Measurements from ENCODE around the gene KCNMB2.

Gene KCNMB2

GRCh38 chr3:178827285-178827856, 291.1 kb downstream of the KCNMB2 start:
- no peak for DNase-seq (ENCODE audit: low read depth, low spot score)
- Histone ChIP-seq H3K4me3 (ENCODE audit: insufficient read length, low read depth) (no peak overlapping the region), H3K36me3 (ENCODE audit: insufficient read depth, insufficient read length, low read length) (no peaks in the 10 kb centered on the region), H3K27me3 (ENCODE audit: insufficient read depth, insufficient read length) (no peaks in the 10 kb centered on the region), H3K9ac (ENCODE audit: insufficient read length, low read depth) (no peak overlapping the region), H3K9me3 (ENCODE audit: insufficient read depth, low read length) (no peaks in the 10 kb centered on the region), H3K4me1 (ENCODE audit: insufficient read depth, insufficient read length) (no peaks in the 10 kb centered on the region)
- TF ChIP-seq ZNF274 (IDR thresholded peaks at IDR 0.05; ENCODE audit: low read depth, low read length) = no peak
- TF ChIP-seq YY1 (IDR thresholded peaks at IDR 0.05; ENCODE audit: insufficient read depth, insufficient read length) = no peak
- no peak for TF ChIP-seq SUZ12 (IDR thresholded peaks at IDR 0.05; ENCODE audit: extremely low read depth, insufficient read depth, insufficient read length)

- Histone ChIP-seq H3K9ac (ENCODE audit: insufficient read length, low read depth) (no peak overlapping the region), H3K9me3 (ENCODE audit: insufficient read depth, low read length) (no peaks in the 10 kb centered on the region), H3K27me3 (ENCODE audit: insufficient read depth, insufficient read length) (no peaks in the 10 kb centered on the region), H3K4me3 (ENCODE audit: insufficient read length, low read depth) (no peak overlapping the region), H3K4me1 (ENCODE audit: insufficient read depth, insufficient read length) (no peaks in the 10 kb centered on the region), H3K36me3 (ENCODE audit: insufficient read depth, insufficient read length, low read length) (no peaks in the 10 kb centered on the region)
- DNase-seq (ENCODE audit: low read depth, low spot score) = no peak
- TF ChIP-seq YY1 (IDR thresholded peaks at IDR 0.05; ENCODE audit: insufficient read depth, insufficient read length) (no peak), ZNF274 (IDR thresholded peaks at IDR 0.05; ENCODE audit: low read depth, low read length) (no peak), SUZ12 (IDR thresholded peaks at IDR 0.05; ENCODE audit: extremely low read depth, insufficient read depth, insufficient read length) (no peak)
Measured at GRCh38 chr3:178833695-178834094, 297.5 kb downstream of the KCNMB2 start.

GRCh38 chr3:178835033-178835432, 298.8 kb downstream of the KCNMB2 start:
- H3K36me3 ChIP-seq (ENCODE audit: insufficient read depth, insufficient read length, low read length) = no peaks in the 10 kb centered on the region
- TF ChIP-seq SUZ12 (IDR thresholded peaks at IDR 0.05; ENCODE audit: extremely low read depth, insufficient read depth, insufficient read length) (no peak), ZNF274 (IDR thresholded peaks at IDR 0.05; ENCODE audit: low read depth, low read length) (no peak), YY1 (IDR thresholded peaks at IDR 0.05; ENCODE audit: insufficient read depth, insufficient read length) (no peak)

GRCh38 chr3:178837512-178837911, 301.3 kb downstream of the KCNMB2 start:
- no peak for TF ChIP-seq ZNF274 (IDR thresholded peaks at IDR 0.05; ENCODE audit: low read depth, low read length)
- Histone ChIP-seq H3K9ac (ENCODE audit: insufficient read length, low read depth) (no peak overlapping the region), H3K4me1 (ENCODE audit: insufficient read depth, insufficient read length) (no peaks in the 10 kb centered on the region), H3K36me3 (ENCODE audit: insufficient read depth, insufficient read length, low read length) (no peaks in the 10 kb centered on the region), H3K27me3 (ENCODE audit: insufficient read depth, insufficient read length) (no peaks in the 10 kb centered on the region), H3K9me3 (ENCODE audit: insufficient read depth, low read length) (peaks cover 14% of the 10 kb centered on the region; the same call in 1 of the 2 replicates), H3K4me3 (ENCODE audit: insufficient read length, low read depth) (no peak overlapping the region)
- DNase-seq (ENCODE audit: low read depth, low spot score) = no peak

More at GRCh38 chr3:178835033-178835432, 298.8 kb downstream of the KCNMB2 start:
- Histone ChIP-seq H3K9me3 (ENCODE audit: insufficient read depth, low read length) (peaks cover under 1% of the 10 kb centered on the region; the same call in 1 of the 2 replicates), H3K4me1 (ENCODE audit: insufficient read depth, insufficient read length) (no peaks in the 10 kb centered on the region), H3K27me3 (ENCODE audit: insufficient read depth, insufficient read length) (no peaks in the 10 kb centered on the region), H3K4me3 (ENCODE audit: insufficient read length, low read depth) (no peak overlapping the region), H3K9ac (ENCODE audit: insufficient read length, low read depth) (no peak overlapping the region)
- DNase-seq (ENCODE audit: low read depth, low spot score) = no peak

GRCh38 chr3:178840586-178840985, 304.4 kb downstream of the KCNMB2 start:
- H3K4me1 ChIP-seq (ENCODE audit: insufficient read depth, insufficient read length) = no peaks in the 10 kb centered on the region
- H3K9ac ChIP-seq (ENCODE audit: insufficient read length, low read depth) = no peak overlapping the region
- TF ChIP-seq SUZ12 (IDR thresholded peaks at IDR 0.05; ENCODE audit: extremely low read depth, insufficient read depth, insufficient read length) (no peak), YY1 (IDR thresholded peaks at IDR 0.05; ENCODE audit: insufficient read depth, insufficient read length) (no peak), ZNF274 (IDR thresholded peaks at IDR 0.05; ENCODE audit: low read depth, low read length) (no peak)
- H3K36me3 ChIP-seq (ENCODE audit: insufficient read depth, insufficient read length, low read length) = no peaks in the 10 kb centered on the region
- no peak overlapping the region for H3K4me3 ChIP-seq (ENCODE audit: insufficient read length, low read depth)
- DNase-seq (ENCODE audit: low read depth, low spot score) = no peak
- no peaks in the 10 kb centered on the region for H3K27me3 ChIP-seq (ENCODE audit: insufficient read depth, insufficient read length)
- peaks cover 14% of the 10 kb centered on the region; the same call in 1 of the 2 replicates for H3K9me3 ChIP-seq (ENCODE audit: insufficient read depth, low read length)

- TF ChIP-seq ZNF274 (IDR thresholded peaks at IDR 0.05; ENCODE audit: low read depth, low read length) (no peak), SUZ12 (IDR thresholded peaks at IDR 0.05; ENCODE audit: extremely low read depth, insufficient read depth, insufficient read length) (no peak), YY1 (IDR thresholded peaks at IDR 0.05; ENCODE audit: insufficient read depth, insufficient read length) (no peak)
Measured at GRCh38 chr3:178841011-178841410, 304.8 kb downstream of the KCNMB2 start.

GRCh38 chr3:178844916-178845315, 308.7 kb downstream of the KCNMB2 start:
- Histone ChIP-seq H3K27me3 (ENCODE audit: insufficient read depth, insufficient read length) (no peaks in the 10 kb centered on the region), H3K4me1 (ENCODE audit: insufficient read depth, insufficient read length) (no peaks in the 10 kb centered on the region), H3K4me3 (ENCODE audit: insufficient read length, low read depth) (no peak overlapping the region), H3K9ac (ENCODE audit: insufficient read length, low read depth) (no peak overlapping the region), H3K9me3 (ENCODE audit: insufficient read depth, low read length) (peaks cover 14% of the 10 kb centered on the region; the same call in 1 of the 2 replicates), H3K36me3 (ENCODE audit: insufficient read depth, insufficient read length, low read length) (no peaks in the 10 kb centered on the region)
- DNase-seq (ENCODE audit: low read depth, low spot score) = no peak
- TF ChIP-seq SUZ12 (IDR thresholded peaks at IDR 0.05; ENCODE audit: extremely low read depth, insufficient read depth, insufficient read length) (no peak), YY1 (IDR thresholded peaks at IDR 0.05; ENCODE audit: insufficient read depth, insufficient read length) (no peak), ZNF274 (IDR thresholded peaks at IDR 0.05; ENCODE audit: low read depth, low read length) (no peak)

More at GRCh38 chr3:178841011-178841410, 304.8 kb downstream of the KCNMB2 start:
- Histone ChIP-seq H3K4me1 (ENCODE audit: insufficient read depth, insufficient read length) (no peaks in the 10 kb centered on the region), H3K36me3 (ENCODE audit: insufficient read depth, insufficient read length, low read length) (no peaks in the 10 kb centered on the region), H3K4me3 (ENCODE audit: insufficient read length, low read depth) (no peak overlapping the region), H3K9me3 (ENCODE audit: insufficient read depth, low read length) (peaks cover 14% of the 10 kb centered on the region; the same call in 1 of the 2 replicates), H3K9ac (ENCODE audit: insufficient read length, low read depth) (no peak overlapping the region), H3K27me3 (ENCODE audit: insufficient read depth, insufficient read length) (no peaks in the 10 kb centered on the region)
- no peak for DNase-seq (ENCODE audit: low read depth, low spot score)

Data from NT2/D1 (cell line).